GM12891 (cell line): Measurements from ENCODE around the gene NF1.
"Not testable (repeated sequence)": the region's sequence is repeated elsewhere in the genome, so short reads cannot be mapped to it uniquely, and the experiment has no call there.

Experiments
- DNase-seq: peaks from one replicate; pipeline ENCODE4 v3.0.0; 2011; ENCODE audit warnings: low spot score; ENCODE audit not compliant: insufficient read length
- FAIRE-seq: peaks from 2 replicates; lab custom pipeline; 2011; peaks lifted over from hg19 to GRCh38; lab: Jason Lieb, UNC
- PAX5 ChIP-seq: IDR thresholded peaks from 2 replicates; pipeline ENCODE4 v1.6.1; 2011; ENCODE audit warnings: low read length, moderate library complexity, mild to moderate bottlenecking; ENCODE audit not compliant: insufficient read depth, severe bottlenecking
- POLR2A ChIP-seq: IDR thresholded peaks from 2 replicates; pipeline ENCODE4 v1.6.1; 2011; ENCODE audit warnings: low read depth, low read length, control low read depth
- POLR2AphosphoS5 ChIP-seq: IDR thresholded peaks from 2 replicates; pipeline ENCODE4 v1.6.1; 2011; ENCODE audit warnings: low read depth, low read length, control low read depth
- POU2F2 ChIP-seq: IDR thresholded peaks from 2 replicates; pipeline ENCODE4 v1.6.1; 2011; ENCODE audit warnings: low read depth, mild to moderate bottlenecking, control low read depth, low read length, moderate library complexity
- SPI1 ChIP-seq: IDR thresholded peaks from 2 replicates; pipeline ENCODE4 v1.6.1; 2011; ENCODE audit warnings: low read depth, low read length, control low read depth
- TAF1 ChIP-seq: IDR thresholded peaks from 2 replicates; pipeline ENCODE4 v1.6.1; 2011; ENCODE audit warnings: low read depth, low read length, control low read depth

Gene NF1

DNA sequence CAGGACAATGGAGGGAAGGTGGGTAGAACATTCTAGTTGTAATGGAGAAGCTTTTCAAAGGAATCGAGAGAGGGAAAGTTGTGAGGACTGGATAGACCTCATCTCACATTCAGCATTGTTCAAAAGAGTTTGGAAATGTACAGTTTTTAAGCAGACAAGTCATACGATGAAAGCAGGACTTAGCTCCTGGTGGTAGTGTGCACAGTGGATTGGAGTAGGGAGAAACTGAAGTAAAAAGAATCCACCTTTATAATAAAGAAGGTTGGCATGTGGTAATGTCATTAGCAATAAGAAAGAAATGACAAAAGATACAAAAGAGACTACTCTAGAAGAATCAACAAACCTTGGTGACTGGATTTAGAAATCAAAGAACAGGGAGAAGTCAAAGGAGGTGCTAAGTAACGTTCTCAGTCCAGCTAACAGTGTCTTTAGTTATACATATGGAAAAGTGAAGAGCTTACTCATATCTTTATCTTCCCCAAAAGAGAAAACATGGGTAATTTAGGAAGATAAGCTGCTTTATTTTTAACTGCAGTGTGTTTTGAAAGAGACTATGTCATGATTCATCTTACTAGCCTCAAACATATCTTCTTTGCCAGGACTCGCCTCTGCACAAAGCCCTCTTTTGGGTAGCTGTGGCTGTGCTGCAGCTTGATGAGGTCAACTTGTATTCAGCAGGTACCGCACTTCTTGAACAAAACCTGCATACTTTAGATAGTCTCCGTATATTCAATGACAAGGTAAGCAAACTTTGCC lies 245.3 kb downstream of the NF1 start:
- FAIRE-seq (peak; percentile 20), DNase-seq (no peak)
- no peak for TF ChIP-seq POLR2AphosphoS5
- TF ChIP-seq TAF1, result no peak
- no peak for TF ChIP-seq POU2F2
- TF ChIP-seq SPI1, result no peak
- no peak for TF ChIP-seq PAX5
- no peak for TF ChIP-seq POLR2A

DNA sequence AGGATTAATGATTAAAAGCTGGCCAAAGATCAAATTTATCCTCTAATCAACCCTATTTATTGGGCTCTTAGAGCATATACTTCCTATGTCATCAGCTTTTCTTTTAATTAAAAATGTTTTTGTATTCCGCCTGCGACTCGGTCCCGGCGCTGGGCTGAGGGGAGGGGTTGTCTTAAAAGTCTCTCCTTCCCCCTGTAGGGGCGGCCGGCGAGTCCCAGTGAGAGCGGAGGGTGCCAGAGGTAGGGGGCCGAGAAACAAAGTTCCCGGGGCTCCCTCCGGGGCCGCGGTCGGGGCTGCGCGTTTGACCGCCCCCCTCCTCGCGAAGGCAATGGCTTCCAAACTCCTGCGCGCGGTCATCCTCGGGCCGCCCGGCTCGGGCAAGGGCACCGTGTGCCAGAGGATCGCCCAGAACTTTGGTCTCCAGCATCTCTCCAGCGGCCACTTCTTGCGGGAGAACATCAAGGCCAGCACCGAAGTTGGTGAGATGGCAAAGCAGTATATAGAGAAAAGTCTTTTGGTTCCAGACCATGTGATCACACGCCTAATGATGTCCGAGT lies 250.5 kb downstream of the NF1 start:
- not testable (repeated sequence) for FAIRE-seq, DNase-seq

DNA sequence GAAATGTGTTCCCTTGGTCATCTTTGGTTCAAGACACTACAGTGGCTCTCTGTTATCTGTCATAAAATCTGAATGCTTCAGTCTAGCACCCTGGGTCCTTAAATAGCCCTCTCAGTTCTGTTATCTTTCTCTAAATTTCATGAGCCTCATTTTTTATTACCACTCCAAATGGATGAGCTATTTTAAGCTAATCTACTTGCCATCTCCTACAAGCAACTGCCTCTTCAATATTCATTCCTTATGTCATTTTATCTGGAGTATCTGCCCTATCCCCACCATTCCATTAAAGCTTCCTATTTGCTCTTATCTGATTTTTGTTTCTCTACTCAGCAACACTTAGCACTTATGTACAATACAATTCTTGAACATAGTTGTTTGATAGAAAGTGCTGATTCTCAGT lies 254.7 kb downstream of the NF1 start:
- DNase-seq (no peak), FAIRE-seq (no peak)
- TF ChIP-seq SPI1 (no peak), PAX5 (no peak), POLR2AphosphoS5 (no peak), TAF1 (no peak), POLR2A (no peak), POU2F2 (no peak)

DNA sequence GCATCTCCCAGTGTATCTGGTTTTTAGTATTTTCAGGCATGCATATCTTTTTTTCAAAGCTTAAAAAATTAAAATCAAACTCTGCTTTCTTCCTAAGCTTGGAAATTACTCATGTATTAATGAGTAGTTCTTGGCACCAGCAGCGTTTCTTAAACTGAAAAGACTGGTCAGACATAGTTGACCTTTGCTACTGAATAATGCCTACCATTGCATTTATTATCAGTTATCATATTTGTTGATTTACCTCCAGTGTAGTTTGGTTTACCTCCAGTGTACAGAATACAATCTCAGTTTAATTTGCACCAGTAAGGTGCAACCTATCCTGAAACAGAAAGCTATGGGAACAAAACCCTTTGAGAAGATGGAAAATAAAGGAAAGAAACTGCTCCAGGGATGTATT lies 261.2 kb downstream of the NF1 start:
- TF ChIP-seq POU2F2 (no peak), POLR2AphosphoS5 (no peak), POLR2A (no peak), SPI1 (no peak)
- DNase-seq (no peak), FAIRE-seq (no peak)

DNA sequence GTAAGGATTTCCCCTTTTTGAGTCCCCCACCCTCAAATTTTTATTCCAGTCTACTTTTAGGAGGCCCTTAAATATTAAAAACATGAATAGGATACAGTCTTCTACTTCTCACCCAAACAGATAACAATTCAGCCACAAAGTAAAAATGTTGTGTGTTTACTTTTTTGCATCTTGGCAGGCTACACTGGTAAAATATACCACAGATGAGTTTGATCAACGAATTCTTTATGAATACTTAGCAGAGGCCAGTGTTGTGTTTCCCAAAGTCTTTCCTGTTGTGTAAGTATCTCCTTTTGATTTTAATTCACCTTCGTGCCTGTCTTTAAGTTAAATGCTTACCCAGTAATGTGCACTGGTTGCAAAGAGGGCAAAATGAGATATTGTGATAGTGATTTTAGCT lies 262.3 kb downstream of the NF1 start:
- TF ChIP-seq POLR2AphosphoS5 (no peak), PAX5 (no peak), SPI1 (no peak), POU2F2 (no peak), POLR2A (no peak), TAF1 (no peak)
- no peak for DNase-seq
- FAIRE-seq, result no peak

DNA sequence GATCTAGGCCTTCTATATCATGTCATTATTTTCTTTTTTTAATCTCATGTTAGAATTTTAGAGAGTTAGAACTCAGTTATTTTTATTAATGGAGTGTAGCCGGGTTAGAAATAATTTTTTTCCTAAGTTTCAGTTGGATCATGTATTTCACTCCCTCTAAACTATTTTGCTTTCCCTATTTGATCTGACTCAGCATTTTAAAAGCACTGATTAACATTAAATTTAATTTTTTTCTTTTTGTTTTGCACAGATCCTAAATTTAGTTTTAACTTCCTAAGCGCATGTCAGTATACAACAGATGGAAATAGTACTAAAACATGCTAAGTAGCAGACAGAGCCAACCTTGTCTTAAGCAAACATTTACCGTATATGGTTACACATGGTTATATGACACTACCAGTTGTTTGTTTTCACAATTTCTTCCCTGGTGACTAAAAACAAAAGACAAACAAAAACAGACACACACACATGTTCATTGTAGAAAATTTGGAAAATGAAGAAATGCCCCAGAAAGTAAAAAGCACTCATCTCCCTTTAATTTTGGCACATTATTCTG lies 263.1 kb downstream of the NF1 start:
- DNase-seq, result no peak
- FAIRE-seq, result no peak
- TF ChIP-seq SPI1 (no peak), PAX5 (no peak), POU2F2 (no peak), POLR2A (no peak), TAF1 (no peak), POLR2AphosphoS5 (no peak)

DNA sequence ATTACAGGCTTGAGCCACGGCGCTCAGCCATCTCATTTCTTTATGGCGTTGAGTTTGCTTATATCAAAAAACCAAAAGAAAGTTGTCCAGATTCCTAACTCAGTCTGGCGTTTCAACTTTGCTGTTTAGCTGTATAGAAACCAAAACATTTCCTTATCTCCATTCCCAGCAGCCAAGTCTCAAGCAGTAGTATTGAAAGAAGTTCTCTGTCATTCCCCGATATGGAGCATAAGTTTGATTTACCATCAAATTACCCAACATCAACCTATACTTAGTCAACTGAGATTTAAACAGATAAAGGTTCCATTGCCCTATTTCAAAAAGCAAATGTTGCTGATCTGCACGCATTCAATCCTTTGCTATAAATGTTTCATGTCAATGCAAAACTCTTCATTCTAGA lies 269.2 kb downstream of the NF1 start:
- no peak for TF ChIP-seq PAX5
- no peak for TF ChIP-seq POLR2A
- no peak for TF ChIP-seq POLR2AphosphoS5
- no peak for TF ChIP-seq SPI1
- TF ChIP-seq POU2F2, result no peak
- no peak for TF ChIP-seq TAF1
- DNase-seq, result no peak
- peak; percentile 33 for FAIRE-seq

DNA sequence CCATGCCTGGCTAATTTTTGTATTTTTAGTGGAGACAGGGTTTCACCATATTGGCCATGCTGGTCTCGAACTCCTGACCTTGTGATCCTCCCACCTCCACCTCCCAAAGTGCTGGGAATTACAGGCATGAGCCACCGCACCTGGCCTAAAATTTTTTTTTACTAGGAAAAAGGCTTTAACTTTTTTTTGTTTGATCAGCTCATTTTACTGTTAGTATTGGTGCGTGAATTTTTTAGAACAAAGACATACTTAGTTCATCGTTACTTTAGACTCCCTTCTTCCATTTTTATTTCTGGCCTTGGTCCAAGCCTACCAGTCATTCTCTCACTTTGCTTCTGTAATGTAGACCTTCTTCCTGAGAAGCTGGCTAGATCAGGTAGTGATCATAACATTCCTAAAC lies 271.3 kb downstream of the NF1 start:
- no peak for TF ChIP-seq TAF1
- TF ChIP-seq POU2F2, result no peak
- TF ChIP-seq SPI1, result no peak
- TF ChIP-seq POLR2A, result no peak
- TF ChIP-seq POLR2AphosphoS5, result no peak
- TF ChIP-seq PAX5, result no peak
- DNase-seq (no peak), FAIRE-seq (peak; percentile 58)

DNA sequence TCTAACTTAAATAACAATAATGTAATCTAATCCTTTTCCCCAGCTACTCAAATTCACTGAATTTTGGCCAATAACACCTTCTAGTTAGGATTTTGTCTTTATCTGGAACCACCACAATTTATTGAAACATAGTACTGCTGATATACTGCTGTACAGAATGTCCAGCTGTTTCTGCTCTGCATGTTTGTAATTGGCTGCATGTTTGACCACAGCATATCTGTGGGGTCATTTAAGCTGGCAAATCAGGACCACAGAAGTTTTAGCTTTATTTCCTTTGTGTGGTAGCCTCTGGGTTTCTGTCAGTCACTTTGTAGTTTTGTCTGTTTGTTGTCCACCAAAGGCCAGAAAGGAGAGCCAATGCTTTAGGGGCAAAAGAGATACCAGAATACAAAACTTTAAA lies 274.5 kb downstream of the NF1 start:
- no peak for DNase-seq
- TF ChIP-seq TAF1, result no peak
- no peak for TF ChIP-seq POLR2A
- TF ChIP-seq POU2F2, result no peak
- TF ChIP-seq POLR2AphosphoS5, result no peak
- no peak for TF ChIP-seq SPI1
- no peak for TF ChIP-seq PAX5
- peak; percentile 5 for FAIRE-seq

DNA sequence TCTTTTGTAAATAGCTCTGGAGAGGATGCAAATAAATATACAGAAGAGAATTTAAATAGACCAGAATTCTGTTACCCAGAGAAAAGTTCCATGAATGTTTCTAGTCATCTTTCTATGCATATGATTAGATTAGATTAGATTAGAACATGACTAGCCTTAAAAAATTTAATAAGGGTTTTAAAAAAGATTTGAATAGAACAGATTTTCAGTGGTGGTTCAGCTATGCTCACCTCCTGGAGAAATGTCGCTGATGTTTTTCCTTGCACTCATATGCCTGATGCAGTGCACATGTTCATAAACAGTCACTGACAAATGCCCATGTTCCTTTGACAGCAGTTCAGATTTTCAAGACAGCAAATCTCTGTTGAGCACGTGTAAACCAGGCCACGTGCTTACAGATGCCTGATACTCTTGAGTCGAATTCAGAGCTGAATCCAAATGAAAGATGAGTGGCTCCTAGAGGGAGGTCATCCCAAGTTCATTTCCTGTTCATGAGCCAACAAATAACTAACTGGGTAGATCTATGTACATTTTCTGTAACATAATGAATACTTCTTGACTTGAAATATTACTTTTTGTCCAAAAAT lies 276.8 kb downstream of the NF1 start:
- peak; percentile 50 for FAIRE-seq
- TF ChIP-seq PAX5 (no peak), POLR2AphosphoS5 (no peak), TAF1 (no peak), POU2F2 (no peak), POLR2A (no peak), SPI1 (no peak)
- DNase-seq, result no peak
